Panc1 (cell line): Measurements from ENCODE around the gene ONECUT3. TPM values are rescaled to one million over a fixed set of nuclear protein-coding genes. Genes with fewer than 3 reads are reported as not detected.

Source experiments
- ATAC-seq: fragments of 200-7000 bp; cut with Tn5 transposase; 2 replicates; pipeline ENCODE4 v1.9.1; 2020; ENCODE audit warnings: mild to moderate bottlenecking, moderate library complexity
- Bru-seq: library from RNA; stranded (reverse); fragments of 400-500 nt; gene quantifications from one replicate; lab custom pipeline; 2021; lab: Mats Ljungman, UMichigan
- BruChase-seq, 2 experiments: library from RNA; stranded (reverse); fragments of 400-500 nt; gene quantifications; one replicate each; lab custom pipeline; 2021; lab: Mats Ljungman, UMichigan
- BruUV-seq: library from RNA; stranded (reverse); fragments of 400-500 nt; replicated peaks from 2 replicates; lab custom pipeline; 2021; lab: Mats Ljungman, UMichigan
- CTCF ChIA-PET: fragments of 300-600 bp; sonication (Branson Sonifier 250); formaldehyde crosslinking; loops from one replicate; lab custom pipeline; 2022; ENCODE audit warnings: antibody characterized with exemption; lab: Charles Lee
- POLR2A ChIA-PET: fragments of 300-600 bp; sonication (Branson Sonifier 250); formaldehyde crosslinking; loops from one replicate; lab custom pipeline; 2022; ENCODE audit warnings: antibody characterized with exemption; lab: Charles Lee
- DNase-seq: peaks from one replicate; pipeline ENCODE4 v3.0.0-alpha.2; 2010; ENCODE audit warnings: low read depth, low spot score
- H3K27ac ChIP-seq: 2 replicates; pipeline ENCODE4 v1.5.1; 2011; ENCODE audit warnings: mild to moderate bottlenecking, low read length, inconsistent platforms
- H3K27me3 ChIP-seq: fragments of 200-500 bp; sonication (Bioruptor generic); 2 replicates; pipeline ENCODE4 v1.6.0; 2014; ENCODE audit warnings: low read length, inconsistent platforms; ENCODE audit not compliant: control insufficient read depth, insufficient read depth
- H3K36me3 ChIP-seq: fragments of 200-500 bp; sonication (Bioruptor generic); 2 replicates; pipeline ENCODE4 v1.5.1; 2014; ENCODE audit warnings: inconsistent platforms, mild to moderate bottlenecking, low read length, moderate library complexity; ENCODE audit not compliant: control insufficient read depth, insufficient read depth
- H3K4me1 ChIP-seq: 2 replicates; pipeline ENCODE4 v1.5.1; 2011; ENCODE audit warnings: inconsistent platforms, mild to moderate bottlenecking, low read length, moderate library complexity; ENCODE audit not compliant: control insufficient read depth, insufficient read depth
- H3K4me3 ChIP-seq, 2 experiments: 2 replicates each; pipeline ENCODE4 v1.5.1; 2011 to 2012; ENCODE audit warnings: low read depth in 2 of 2, low read length in 2 of 2, mild to moderate bottlenecking in 2 of 2, inconsistent platforms in 1 of 2, moderate library complexity in 1 of 2
- H3K9me3 ChIP-seq: fragments of 200-500 bp; sonication (Bioruptor generic); 2 replicates; pipeline ENCODE4 v1.5.1; 2014; ENCODE audit warnings: low read depth, mild to moderate bottlenecking, inconsistent platforms, low read length, moderate library complexity; ENCODE audit not compliant: control insufficient read depth, insufficient read depth
- POLR2AphosphoS5 ChIP-seq: IDR thresholded peaks from 2 replicates; pipeline ENCODE4 v1.6.1; 2012; ENCODE audit warnings: mild to moderate bottlenecking, low read depth, low read length, moderate library complexity
- SIN3A ChIP-seq: IDR thresholded peaks from 2 replicates; pipeline ENCODE4 v1.6.1; 2012; ENCODE audit warnings: low read depth, mild to moderate bottlenecking, low read length, moderate library complexity, borderline replicate concordance; ENCODE audit not compliant: insufficient read depth
- TCF7L2 ChIP-seq: IDR thresholded peaks from 2 replicates; pipeline ENCODE4 v1.6.1; 2011; ENCODE audit warnings: mild to moderate bottlenecking, low read depth, low read length, inconsistent platforms
- in situ Hi-C: cut with HindIII; loops from 2 replicates; pipeline ENCODE4 v1.10.0; 2016; ENCODE audit warnings: low sequenced_read_pairs, low pct_unique_long_range_greater_than_20kb
- intact Hi-C: fragments of 100-400 bp; cut with micrococcal nuclease; formaldehyde crosslinking; loops from one replicate; pipeline ENCODE4 v1.10.0; 2022; ENCODE audit not compliant: unreplicated experiment
- long read RNA-seq: library from polyadenylated mRNA; unstranded; transcript quantifications from one replicate; pipeline ENCODE4 v2.0.0, GENCODE V29; 2021; ENCODE audit not compliant: unreplicated experiment
- polyA plus RNA-seq: library from polyadenylated mRNA; unstranded; fragments of >200 nt; gene quantifications from one replicate; pipeline ENCODE4 v1.2.1, GENCODE V29; 2012; ENCODE audit warnings: missing spikeins; ENCODE audit not compliant: insufficient read length
- total RNA-seq: library from RNA; stranded (reverse); gene quantifications from one replicate; pipeline ENCODE4 v1.2.1, GENCODE V29; 2021; ENCODE audit not compliant: unreplicated experiment
- TF ChIP-seq, protein P1 (sequence below): fragments of 450-650 bp; IDR thresholded peaks from 2 replicates; pipeline ENCODE4 v1.5.1; 2017; ENCODE audit warnings: mild to moderate bottlenecking
- TF ChIP-seq, protein P2 (sequence below), 2 experiments: IDR thresholded peaks; 2 replicates each; pipeline ENCODE4 v1.6.1; 2011 to 2012; ENCODE audit warnings: low read depth in 2 of 2, control low read depth in 1 of 2, low read length in 1 of 2, mild to moderate bottlenecking in 1 of 2, moderate library complexity in 1 of 2; ENCODE audit not compliant: insufficient read depth in 1 of 2

ONECUT3 gene
- total RNA-seq (16.5 TPM), Bru-seq, nascent RNA (percentile 79 among the genes with signal in this experiment), BruChase-seq, experiment 1, labeled RNA remaining after a 2-hour chase (percentile 92 among the genes with signal in this experiment), BruChase-seq, experiment 2, labeled RNA remaining after a 6-hour chase (percentile 93 among the genes with signal in this experiment)
- polyA plus RNA-seq, result 22.2 TPM
- long read RNA-seq, full-length matches to known transcripts, result 1 of 60 reads
- long read RNA-seq, partial matches to known transcripts, result 0 of 60 reads
- long read RNA-seq, other reads (novel, unspliced or antisense), result 59 of 60 reads

DNA sequence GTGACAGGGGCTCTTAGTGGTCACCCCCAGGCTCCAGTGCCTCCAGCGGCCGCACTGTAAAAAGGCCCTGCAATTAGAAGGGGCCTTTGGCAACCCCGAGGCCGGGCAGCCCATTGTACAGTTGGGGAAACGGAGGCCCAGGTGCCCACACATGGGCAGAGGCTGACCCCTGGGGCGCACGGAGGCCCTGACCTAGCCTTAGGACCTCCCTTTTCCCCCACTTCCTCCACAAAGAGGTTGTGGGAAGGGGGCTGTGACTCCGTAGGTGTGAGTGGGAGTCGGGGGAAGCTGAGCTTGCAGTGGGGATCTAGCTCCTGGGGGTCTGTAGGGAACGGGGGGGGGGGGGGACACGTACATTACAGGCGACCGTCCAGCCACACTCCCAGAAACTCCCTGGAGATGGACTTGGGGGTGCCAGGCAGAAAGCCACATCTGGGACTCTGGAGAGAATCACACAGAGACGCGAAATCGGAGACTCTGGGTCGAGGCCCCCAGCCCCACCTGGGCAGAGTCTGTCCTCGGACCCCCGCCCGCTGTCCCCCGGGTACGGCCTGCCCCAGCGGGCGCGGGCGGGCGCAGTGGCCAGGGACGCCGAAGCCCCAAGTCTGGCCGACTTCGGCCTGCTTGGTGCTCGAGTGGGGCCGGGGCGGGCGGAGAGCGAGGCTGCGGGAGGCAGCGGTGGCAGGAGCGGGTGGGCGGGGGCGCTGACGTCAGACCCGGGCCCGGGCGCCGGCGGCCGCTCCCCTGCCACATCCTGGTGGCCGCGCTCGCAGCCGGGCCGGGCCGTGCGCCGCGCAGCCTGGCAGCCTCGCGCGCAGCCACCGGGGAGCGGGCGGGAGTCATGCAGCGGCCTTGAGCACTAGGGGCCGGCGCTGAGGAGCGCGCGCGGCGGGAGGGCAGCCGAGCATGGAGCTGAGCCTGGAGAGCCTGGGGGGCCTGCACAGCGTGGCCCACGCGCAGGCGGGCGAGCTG lies at the start of gene ONECUT3:
Gene ONECUT3, plus strand, starts transcription at position 750 of the 972 bp plus-strand sequence. Its CDS starts 157 bp downstream, at position 907.
- intact Hi-C loops (loop anchor here (10.0 kb wide), 1 partner anchor 78 kb away; no protein-coding TSS in a partner anchor), in situ Hi-C loops (no loop called here)
- no peaks in the 10 kb centered on the region for H3K27me3 ChIP-seq
- DNase-seq (no peak), ATAC-seq (peak; percentile 60)
- no peaks in the 10 kb centered on the region for H3K9me3 ChIP-seq
- H3K36me3 ChIP-seq, result no peaks in the 10 kb centered on the region; the same call in 1 of the 2 replicates
- no TSS peak for BruUV-seq
- CTCF ChIA-PET, result no interaction called here
- peaks cover 29% of the 10 kb centered on the region for H3K4me1 ChIP-seq
- peak within 1 kb of the TSS; percentile 29 to 30 for H3K4me3 ChIP-seq
- POLR2A ChIA-PET, result no interaction called here
- peak within 1 kb of the TSS; percentile 90 for H3K27ac ChIP-seq
- TF ChIP-seq POLR2AphosphoS5 (peak; percentile 59), TCF7L2 (no peak)
- TF ChIP-seq, protein P1, sequence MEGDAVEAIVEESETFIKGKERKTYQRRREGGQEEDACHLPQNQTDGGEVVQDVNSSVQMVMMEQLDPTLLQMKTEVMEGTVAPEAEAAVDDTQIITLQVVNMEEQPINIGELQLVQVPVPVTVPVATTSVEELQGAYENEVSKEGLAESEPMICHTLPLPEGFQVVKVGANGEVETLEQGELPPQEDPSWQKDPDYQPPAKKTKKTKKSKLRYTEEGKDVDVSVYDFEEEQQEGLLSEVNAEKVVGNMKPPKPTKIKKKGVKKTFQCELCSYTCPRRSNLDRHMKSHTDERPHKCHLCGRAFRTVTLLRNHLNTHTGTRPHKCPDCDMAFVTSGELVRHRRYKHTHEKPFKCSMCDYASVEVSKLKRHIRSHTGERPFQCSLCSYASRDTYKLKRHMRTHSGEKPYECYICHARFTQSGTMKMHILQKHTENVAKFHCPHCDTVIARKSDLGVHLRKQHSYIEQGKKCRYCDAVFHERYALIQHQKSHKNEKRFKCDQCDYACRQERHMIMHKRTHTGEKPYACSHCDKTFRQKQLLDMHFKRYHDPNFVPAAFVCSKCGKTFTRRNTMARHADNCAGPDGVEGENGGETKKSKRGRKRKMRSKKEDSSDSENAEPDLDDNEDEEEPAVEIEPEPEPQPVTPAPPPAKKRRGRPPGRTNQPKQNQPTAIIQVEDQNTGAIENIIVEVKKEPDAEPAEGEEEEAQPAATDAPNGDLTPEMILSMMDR, result peak; percentile 46; the same call in 1 of the 2 replicates

DNA sequence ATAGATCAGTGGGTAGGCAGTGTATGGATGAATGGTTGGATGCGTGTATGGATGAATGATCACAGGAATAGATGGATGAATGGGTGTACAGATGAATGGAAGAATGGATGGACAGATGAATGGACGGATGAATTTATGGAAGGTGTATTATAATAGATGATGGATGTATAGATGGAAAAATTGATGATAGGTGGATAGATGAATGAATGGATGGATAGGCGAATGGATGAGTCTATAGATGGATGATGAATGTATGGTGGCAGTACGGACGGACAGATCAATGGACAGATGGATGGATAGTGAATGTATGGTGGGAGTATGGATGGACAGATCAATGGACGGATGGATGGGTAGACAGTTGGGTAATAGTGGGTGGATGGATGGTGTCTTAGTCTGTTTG lies 49.0 kb upstream of the ONECUT3 start:
- H3K27ac ChIP-seq, result no peak overlapping the region
- no peaks in the 10 kb centered on the region for H3K9me3 ChIP-seq
- TF ChIP-seq TCF7L2, result no peak
- TF ChIP-seq, protein P1, result no peak
- TF ChIP-seq POLR2AphosphoS5, result no peak
- no peak for TF ChIP-seq SIN3A
- TF ChIP-seq, protein P2, sequence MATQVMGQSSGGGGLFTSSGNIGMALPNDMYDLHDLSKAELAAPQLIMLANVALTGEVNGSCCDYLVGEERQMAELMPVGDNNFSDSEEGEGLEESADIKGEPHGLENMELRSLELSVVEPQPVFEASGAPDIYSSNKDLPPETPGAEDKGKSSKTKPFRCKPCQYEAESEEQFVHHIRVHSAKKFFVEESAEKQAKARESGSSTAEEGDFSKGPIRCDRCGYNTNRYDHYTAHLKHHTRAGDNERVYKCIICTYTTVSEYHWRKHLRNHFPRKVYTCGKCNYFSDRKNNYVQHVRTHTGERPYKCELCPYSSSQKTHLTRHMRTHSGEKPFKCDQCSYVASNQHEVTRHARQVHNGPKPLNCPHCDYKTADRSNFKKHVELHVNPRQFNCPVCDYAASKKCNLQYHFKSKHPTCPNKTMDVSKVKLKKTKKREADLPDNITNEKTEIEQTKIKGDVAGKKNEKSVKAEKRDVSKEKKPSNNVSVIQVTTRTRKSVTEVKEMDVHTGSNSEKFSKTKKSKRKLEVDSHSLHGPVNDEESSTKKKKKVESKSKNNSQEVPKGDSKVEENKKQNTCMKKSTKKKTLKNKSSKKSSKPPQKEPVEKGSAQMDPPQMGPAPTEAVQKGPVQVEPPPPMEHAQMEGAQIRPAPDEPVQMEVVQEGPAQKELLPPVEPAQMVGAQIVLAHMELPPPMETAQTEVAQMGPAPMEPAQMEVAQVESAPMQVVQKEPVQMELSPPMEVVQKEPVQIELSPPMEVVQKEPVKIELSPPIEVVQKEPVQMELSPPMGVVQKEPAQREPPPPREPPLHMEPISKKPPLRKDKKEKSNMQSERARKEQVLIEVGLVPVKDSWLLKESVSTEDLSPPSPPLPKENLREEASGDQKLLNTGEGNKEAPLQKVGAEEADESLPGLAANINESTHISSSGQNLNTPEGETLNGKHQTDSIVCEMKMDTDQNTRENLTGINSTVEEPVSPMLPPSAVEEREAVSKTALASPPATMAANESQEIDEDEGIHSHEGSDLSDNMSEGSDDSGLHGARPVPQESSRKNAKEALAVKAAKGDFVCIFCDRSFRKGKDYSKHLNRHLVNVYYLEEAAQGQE (IDR thresholded peaks at IDR 0.05; ENCODE audit: insufficient read depth in 1 of 2, low read depth in 2 of 2, low read length in 1 of 2), result no peak
- intact Hi-C loops, result no loop called here
- H3K36me3 ChIP-seq, result no peaks in the 10 kb centered on the region
- no peaks in the 10 kb centered on the region; the same call in 1 of the 2 replicates for H3K27me3 ChIP-seq
- ChIA-PET CTCF (no interaction called here), POLR2A (no interaction called here)
- DNase-seq (no peak), ATAC-seq (no peak)
- no peaks in the 10 kb centered on the region for H3K4me1 ChIP-seq
- H3K4me3 ChIP-seq, result no peak overlapping the region
- BruUV-seq, result no TSS peak
- in situ Hi-C loops, result no loop called here
